ENCODE measurements around the gene ATP2C2. TPM values are rescaled to one million over a fixed set of nuclear protein-coding genes. Genes with fewer than 3 reads are reported as not detected.

ATP2C2 gene
- total RNA-seq, 1 donor from 2014 or later: 17.9 TPM

DNA sequence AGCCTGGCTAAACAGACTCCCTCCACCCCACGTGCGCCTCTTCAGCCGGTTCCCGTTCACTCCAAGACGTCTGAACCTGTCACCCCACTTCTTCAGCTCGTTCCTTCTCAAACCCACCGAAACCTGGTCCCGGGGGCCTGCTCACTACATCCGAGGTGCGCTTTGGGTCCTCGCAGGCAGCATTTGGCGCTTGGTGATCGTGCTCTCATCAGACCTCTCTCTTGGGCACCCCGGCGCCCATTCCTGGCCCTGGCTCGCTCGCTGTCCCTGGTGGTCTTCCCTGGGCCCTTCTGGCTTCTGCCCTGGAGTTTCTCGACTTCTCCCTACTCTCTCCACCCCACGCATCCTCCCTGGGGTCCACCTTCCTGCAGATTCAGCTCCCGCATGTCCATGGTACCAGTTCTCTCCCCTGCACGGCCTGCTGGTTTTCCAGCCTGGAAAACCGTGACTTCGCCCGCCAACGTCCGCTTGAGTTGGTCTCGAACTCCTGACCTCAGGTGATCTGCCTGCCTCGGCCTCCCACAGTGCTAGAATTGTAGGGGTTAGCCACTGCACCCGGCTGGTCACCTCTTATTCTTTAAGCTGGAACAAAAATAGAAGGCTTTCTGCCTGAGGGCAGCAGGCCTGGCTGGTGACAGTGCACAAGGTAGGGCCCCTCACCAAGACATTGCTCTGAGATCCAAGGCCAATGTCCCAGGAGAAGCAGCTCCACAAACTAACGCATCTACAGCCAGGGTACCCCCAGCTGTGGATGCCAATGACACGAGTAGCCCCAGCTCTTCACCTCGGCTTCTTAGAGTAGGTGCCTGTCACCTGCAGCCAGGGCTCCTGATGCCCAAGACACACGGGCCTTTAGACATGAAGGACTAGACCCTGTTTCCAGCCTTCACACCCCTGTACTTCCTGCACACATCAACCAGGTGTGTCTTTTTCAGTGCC lies 137.2 kb downstream of the ATP2C2 start:
- H3K27me3 ChIP-seq (ENCODE audit: control insufficient read depth, insufficient read depth, low read length): no peaks in the 10 kb centered on the region
- H3K36me3 ChIP-seq (ENCODE audit: control insufficient read depth, insufficient read depth, low read length): no peaks in the 10 kb centered on the region
- TF ChIP-seq, protein P1, sequence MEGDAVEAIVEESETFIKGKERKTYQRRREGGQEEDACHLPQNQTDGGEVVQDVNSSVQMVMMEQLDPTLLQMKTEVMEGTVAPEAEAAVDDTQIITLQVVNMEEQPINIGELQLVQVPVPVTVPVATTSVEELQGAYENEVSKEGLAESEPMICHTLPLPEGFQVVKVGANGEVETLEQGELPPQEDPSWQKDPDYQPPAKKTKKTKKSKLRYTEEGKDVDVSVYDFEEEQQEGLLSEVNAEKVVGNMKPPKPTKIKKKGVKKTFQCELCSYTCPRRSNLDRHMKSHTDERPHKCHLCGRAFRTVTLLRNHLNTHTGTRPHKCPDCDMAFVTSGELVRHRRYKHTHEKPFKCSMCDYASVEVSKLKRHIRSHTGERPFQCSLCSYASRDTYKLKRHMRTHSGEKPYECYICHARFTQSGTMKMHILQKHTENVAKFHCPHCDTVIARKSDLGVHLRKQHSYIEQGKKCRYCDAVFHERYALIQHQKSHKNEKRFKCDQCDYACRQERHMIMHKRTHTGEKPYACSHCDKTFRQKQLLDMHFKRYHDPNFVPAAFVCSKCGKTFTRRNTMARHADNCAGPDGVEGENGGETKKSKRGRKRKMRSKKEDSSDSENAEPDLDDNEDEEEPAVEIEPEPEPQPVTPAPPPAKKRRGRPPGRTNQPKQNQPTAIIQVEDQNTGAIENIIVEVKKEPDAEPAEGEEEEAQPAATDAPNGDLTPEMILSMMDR (IDR thresholded peaks at IDR 0.05; ENCODE audit: insufficient read depth, low read length, poor library complexity, severe bottlenecking): no peak
- DNase-seq (ENCODE audit: low read depth): no peak
- peak overlapping the region; percentile 31 for H3K4me3 ChIP-seq (ENCODE audit: low read depth, low read length)

DNA sequence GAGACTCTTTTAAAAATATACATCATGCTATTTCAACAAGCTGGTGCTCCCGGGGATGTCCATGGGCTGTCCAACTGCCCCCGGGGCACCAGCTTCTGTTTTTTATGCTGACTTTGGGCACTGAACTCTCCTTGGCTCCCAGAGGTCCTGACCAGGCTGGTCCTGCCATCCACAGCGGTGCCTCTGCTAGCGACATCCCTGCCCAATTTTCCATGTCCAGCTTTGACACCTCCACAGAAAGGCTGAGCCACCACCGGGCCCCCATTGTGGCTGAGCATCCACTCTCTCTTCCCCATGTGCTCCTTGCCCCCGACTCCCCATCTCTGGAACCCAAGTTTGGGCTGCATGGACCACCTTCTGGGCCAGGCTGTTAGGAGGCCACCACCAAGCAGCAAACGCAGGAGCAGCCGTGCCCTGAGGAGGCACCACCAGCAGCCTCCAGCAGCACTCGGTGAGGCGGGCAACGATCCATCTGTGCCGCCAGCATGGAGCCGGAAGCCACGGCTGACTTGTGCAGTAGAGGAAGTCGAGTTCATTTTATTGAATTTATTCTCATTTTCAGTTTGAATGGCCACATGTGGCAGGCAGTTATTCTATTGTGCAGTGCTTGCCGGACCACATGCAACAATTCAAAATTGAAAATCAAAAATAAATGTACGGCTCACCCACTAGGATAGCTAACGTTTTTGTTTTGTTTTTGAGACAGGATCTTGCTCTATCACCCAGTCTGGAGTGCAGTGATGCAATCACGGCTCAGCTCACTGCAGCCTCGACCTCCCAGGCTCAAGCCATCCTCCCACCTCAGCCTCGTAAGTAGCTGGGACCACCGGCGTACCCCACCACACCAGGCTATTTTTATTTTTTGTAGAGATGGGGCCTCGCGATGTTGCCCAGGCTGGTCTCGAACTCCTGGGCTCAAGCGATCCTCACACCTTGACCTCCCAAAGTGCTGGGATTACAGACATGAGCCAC lies 139.0 kb downstream of the ATP2C2 start:
- TF ChIP-seq, protein P1 (IDR thresholded peaks at IDR 0.05; ENCODE audit: insufficient read depth, low read length, poor library complexity, severe bottlenecking): no peak

DNA sequence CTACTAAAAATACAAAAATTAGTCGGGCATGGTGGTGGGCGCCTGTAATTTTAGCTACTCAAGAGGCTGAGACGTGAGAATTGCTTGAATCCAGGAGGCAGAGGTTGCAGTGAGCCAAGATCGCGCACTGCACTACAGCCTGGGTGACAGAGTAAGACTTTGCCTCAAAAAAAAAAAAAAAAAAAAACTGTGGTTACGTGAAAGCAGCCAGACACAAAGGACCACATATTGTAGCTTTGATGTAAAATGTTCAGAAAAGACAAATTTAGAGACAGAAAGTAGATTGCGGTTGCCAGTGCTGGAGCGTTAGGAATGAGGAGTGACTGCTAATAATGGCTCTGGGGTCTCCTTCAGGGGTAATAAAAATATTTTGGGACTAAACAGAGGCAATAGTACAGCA lies 140.2 kb downstream of the ATP2C2 start:
- H3K27me3 ChIP-seq (ENCODE audit: control insufficient read depth, insufficient read depth, low read length): no peaks in the 10 kb centered on the region
- no peak for DNase-seq (ENCODE audit: low read depth)
- TF ChIP-seq, protein P1 (IDR thresholded peaks at IDR 0.05; ENCODE audit: insufficient read depth, low read length, poor library complexity, severe bottlenecking): no peak
- H3K36me3 ChIP-seq (ENCODE audit: control insufficient read depth, insufficient read depth, low read length): no peaks in the 10 kb centered on the region
- no peak overlapping the region for H3K4me3 ChIP-seq (ENCODE audit: low read depth, low read length)

More for the DNA sequence above, 139.0 kb downstream of the ATP2C2 start:
- H3K4me3 ChIP-seq (ENCODE audit: low read depth, low read length): no peak overlapping the region
- no peaks in the 10 kb centered on the region for H3K27me3 ChIP-seq (ENCODE audit: control insufficient read depth, insufficient read depth, low read length)
- no peaks in the 10 kb centered on the region for H3K36me3 ChIP-seq (ENCODE audit: control insufficient read depth, insufficient read depth, low read length)
- DNase-seq (ENCODE audit: low read depth): no peak

DNA sequence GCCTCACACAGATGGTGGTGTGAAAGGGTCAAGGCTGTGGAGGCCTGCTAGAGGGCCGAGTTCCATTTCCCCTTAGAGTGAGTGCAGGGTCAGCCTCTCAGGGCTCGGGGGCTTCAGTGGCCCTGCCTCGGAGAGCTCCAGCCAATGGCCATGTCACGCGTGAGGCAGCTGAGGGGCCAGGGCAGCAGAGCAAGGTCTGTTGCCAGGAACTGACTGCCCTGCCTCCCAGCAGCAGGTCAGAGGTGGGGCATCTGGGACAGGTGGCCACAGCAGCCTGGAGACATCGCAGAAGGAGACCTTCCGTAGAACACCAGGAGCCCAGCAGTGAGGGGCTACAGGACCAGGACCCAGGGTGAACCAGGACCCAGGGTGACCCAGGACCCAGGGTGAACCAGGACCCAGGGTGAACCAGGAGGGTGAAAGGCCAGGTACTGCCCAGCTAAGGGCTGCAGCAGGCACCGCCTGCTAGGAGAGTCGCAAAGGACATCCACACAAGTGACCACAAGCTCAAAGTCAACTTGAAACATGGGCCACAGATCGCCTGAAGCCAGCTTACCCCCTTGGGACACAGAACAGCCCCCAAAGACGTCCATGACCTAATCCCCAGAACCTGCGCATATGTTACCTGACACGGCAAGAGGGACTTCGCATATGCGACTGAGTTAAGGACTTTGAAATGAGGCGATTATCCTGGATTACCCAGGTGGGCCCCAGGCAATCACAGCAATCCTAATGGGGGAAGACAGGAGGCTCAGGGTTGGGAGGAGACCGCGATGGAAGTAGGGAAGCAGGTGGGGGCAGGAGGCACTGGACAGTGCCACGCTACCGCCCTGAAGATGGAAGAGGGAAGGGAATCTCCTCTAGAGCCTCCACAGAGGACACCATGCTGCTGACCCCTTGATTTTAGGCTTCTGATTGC lies 141.0 kb downstream of the ATP2C2 start:
- no peak for DNase-seq (ENCODE audit: low read depth)
- no peaks in the 10 kb centered on the region for H3K27me3 ChIP-seq (ENCODE audit: control insufficient read depth, insufficient read depth, low read length)
- H3K36me3 ChIP-seq (ENCODE audit: control insufficient read depth, insufficient read depth, low read length): no peaks in the 10 kb centered on the region
- TF ChIP-seq, protein P1 (IDR thresholded peaks at IDR 0.05; ENCODE audit: insufficient read depth, low read length, poor library complexity, severe bottlenecking): no peak
- no peak overlapping the region for H3K4me3 ChIP-seq (ENCODE audit: low read depth, low read length)

DNA sequence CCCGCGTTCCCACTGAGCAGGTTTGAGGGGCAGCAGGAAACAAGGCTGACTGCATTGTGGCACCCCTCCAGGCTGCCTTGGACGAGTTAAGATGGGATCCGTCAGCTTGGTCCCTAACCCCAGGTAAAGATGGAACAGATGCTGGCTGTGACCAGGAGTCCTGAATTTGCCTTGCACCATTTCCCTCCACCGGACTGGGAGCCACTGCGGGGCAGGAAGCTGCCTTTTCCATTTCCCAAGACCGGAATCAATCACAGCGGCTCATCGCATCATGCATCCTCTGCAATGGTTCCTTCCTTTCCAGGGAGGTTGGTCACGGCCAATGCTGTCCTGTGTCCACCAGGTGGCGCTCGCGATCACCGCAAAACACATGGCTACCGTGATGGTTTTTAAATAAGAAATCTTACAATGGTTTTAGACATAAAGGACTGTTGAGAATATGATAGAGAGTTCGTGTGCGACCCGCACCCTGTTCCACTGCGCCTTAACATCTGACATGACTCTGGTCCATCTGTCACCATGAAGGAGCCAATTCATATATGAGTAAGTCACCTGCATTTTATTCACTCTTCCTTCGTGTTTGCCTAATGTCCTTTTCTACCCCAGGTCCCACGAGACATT lies 143.0 kb downstream of the ATP2C2 start:
- Histone ChIP-seq H3K36me3 (ENCODE audit: control insufficient read depth, insufficient read depth, low read length) (no peaks in the 10 kb centered on the region), H3K4me3 (ENCODE audit: low read depth, low read length) (no peak overlapping the region), H3K27me3 (ENCODE audit: control insufficient read depth, insufficient read depth, low read length) (no peaks in the 10 kb centered on the region)
- TF ChIP-seq, protein P1 (IDR thresholded peaks at IDR 0.05; ENCODE audit: insufficient read depth, low read length, poor library complexity, severe bottlenecking): peak; percentile 85
- DNase-seq (ENCODE audit: low read depth): no peak

Data from kidney epithelial cell (primary cell).